ENCODE results near the gene SNRPB. TPM values are rescaled to one million over a fixed set of nuclear protein-coding genes. Genes with fewer than 3 reads are reported as not detected.

Gene SNRPB
- 196 and 280 TPM in 2 replicates for total RNA-seq

- FAIRE-seq (peak; percentile 75), DNase-seq (ENCODE audit: low read depth) (peak; percentile 98)
- H3K36me3 ChIP-seq (ENCODE audit: control insufficient read depth, insufficient read depth, low read length): peaks cover 14% of the 10 kb centered on the region
- peak within 1 kb of the TSS; percentile 88 for H3K4me3 ChIP-seq (ENCODE audit: low read depth, low read length)
- H3K27me3 ChIP-seq (ENCODE audit: control insufficient read depth, insufficient read depth, low read length): no peaks in the 10 kb centered on the region
- TF ChIP-seq, protein P1, sequence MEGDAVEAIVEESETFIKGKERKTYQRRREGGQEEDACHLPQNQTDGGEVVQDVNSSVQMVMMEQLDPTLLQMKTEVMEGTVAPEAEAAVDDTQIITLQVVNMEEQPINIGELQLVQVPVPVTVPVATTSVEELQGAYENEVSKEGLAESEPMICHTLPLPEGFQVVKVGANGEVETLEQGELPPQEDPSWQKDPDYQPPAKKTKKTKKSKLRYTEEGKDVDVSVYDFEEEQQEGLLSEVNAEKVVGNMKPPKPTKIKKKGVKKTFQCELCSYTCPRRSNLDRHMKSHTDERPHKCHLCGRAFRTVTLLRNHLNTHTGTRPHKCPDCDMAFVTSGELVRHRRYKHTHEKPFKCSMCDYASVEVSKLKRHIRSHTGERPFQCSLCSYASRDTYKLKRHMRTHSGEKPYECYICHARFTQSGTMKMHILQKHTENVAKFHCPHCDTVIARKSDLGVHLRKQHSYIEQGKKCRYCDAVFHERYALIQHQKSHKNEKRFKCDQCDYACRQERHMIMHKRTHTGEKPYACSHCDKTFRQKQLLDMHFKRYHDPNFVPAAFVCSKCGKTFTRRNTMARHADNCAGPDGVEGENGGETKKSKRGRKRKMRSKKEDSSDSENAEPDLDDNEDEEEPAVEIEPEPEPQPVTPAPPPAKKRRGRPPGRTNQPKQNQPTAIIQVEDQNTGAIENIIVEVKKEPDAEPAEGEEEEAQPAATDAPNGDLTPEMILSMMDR (IDR thresholded peaks at IDR 0.05; ENCODE audit: insufficient read depth, low read length, severe bottlenecking): no peak
Observed at GRCh38 chr20:2470423-2471193, at the start of gene SNRPB. Gene SNRPB, minus strand, starts transcription at chr20:2470789. Its CDS starts 99 bp downstream, at chr20:2470690.

- TF ChIP-seq, protein P1 (IDR thresholded peaks at IDR 0.05; ENCODE audit: insufficient read depth, low read length, severe bottlenecking): no peak
- FAIRE-seq (no peak), DNase-seq (ENCODE audit: low read depth) (no peak)
- no peaks in the 10 kb centered on the region for H3K27me3 ChIP-seq (ENCODE audit: control insufficient read depth, insufficient read depth, low read length)
- no peak overlapping the region for H3K4me3 ChIP-seq (ENCODE audit: low read depth, low read length)
- no peaks in the 10 kb centered on the region for H3K36me3 ChIP-seq (ENCODE audit: control insufficient read depth, insufficient read depth, low read length)
Observed at GRCh38 chr20:2519115-2519809, 48.7 kb upstream of the SNRPB start.

DNA sequence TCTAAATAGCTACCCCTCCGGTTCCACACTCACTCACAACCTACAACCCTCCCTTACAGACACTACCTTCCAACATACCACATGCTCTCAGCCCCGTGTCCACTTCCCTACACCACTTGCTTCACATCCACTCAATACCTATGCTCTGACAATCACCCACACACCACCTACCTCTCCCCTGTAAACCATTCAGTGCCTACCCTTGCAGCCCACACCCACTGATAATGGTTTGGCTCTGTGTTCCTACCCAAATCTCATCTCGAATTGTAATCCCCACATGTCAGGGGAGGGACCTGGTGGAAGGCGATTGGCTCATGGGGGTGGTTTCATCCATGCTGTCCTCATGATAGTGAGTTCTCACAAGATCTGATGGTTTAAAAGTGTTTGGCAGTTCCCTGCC, 48.0 kb upstream of the SNRPB start:
- no peak overlapping the region for H3K4me3 ChIP-seq (ENCODE audit: low read depth, low read length)
- no peaks in the 10 kb centered on the region for H3K27me3 ChIP-seq (ENCODE audit: control insufficient read depth, insufficient read depth, low read length)
- no peaks in the 10 kb centered on the region for H3K36me3 ChIP-seq (ENCODE audit: control insufficient read depth, insufficient read depth, low read length)
- no peak for DNase-seq (ENCODE audit: low read depth)
- peak; percentile 70 for FAIRE-seq
- TF ChIP-seq, protein P1 (IDR thresholded peaks at IDR 0.05; ENCODE audit: insufficient read depth, low read length, severe bottlenecking): no peak

- TF ChIP-seq, protein P1 (IDR thresholded peaks at IDR 0.05; ENCODE audit: insufficient read depth, low read length, severe bottlenecking): no peak
- Histone ChIP-seq H3K4me3 (ENCODE audit: low read depth, low read length) (no peak overlapping the region), H3K27me3 (ENCODE audit: control insufficient read depth, insufficient read depth, low read length) (no peaks in the 10 kb centered on the region), H3K36me3 (ENCODE audit: control insufficient read depth, insufficient read depth, low read length) (no peaks in the 10 kb centered on the region)
- FAIRE-seq: no peak
- no peak for DNase-seq (ENCODE audit: low read depth)
Observed at GRCh38 chr20:2518096-2518495, 47.5 kb upstream of the SNRPB start.

DNA sequence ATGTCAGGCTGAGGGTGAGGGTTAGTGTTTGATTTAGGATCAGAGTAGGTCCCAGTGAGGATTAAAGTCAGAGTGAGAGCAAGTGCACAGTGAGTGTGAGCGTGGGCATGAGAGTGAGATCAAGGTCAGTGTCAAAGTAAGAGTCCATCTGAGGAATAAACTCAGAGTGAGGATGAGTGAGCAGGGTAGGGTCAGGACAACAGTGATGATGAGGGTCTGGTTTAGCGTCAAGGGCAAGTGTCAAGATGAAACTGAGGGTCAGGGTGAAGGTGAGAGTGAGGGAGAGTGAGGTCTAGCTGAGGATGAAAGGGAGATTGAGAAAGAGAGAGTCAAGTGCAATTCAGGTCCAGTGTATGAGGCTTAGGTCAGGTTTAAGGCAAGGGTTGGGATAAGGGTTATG, 45.8 kb upstream of the SNRPB start:
- no peaks in the 10 kb centered on the region for H3K27me3 ChIP-seq (ENCODE audit: control insufficient read depth, insufficient read depth, low read length)
- no peaks in the 10 kb centered on the region for H3K36me3 ChIP-seq (ENCODE audit: control insufficient read depth, insufficient read depth, low read length)
- FAIRE-seq: peak; percentile 90
- TF ChIP-seq, protein P1 (IDR thresholded peaks at IDR 0.05; ENCODE audit: insufficient read depth, low read length, severe bottlenecking): no peak
- no peak for DNase-seq (ENCODE audit: low read depth)
- H3K4me3 ChIP-seq (ENCODE audit: low read depth, low read length): no peak overlapping the region
